Measurements from ENCODE around the gene RUBCNL. TPM values are rescaled to one million over a fixed set of nuclear protein-coding genes. Genes with fewer than 3 reads are reported as not detected.

The RUBCNL gene
- total RNA-seq, 1 experiment from 2014 or later = 1.9 TPM

DNA sequence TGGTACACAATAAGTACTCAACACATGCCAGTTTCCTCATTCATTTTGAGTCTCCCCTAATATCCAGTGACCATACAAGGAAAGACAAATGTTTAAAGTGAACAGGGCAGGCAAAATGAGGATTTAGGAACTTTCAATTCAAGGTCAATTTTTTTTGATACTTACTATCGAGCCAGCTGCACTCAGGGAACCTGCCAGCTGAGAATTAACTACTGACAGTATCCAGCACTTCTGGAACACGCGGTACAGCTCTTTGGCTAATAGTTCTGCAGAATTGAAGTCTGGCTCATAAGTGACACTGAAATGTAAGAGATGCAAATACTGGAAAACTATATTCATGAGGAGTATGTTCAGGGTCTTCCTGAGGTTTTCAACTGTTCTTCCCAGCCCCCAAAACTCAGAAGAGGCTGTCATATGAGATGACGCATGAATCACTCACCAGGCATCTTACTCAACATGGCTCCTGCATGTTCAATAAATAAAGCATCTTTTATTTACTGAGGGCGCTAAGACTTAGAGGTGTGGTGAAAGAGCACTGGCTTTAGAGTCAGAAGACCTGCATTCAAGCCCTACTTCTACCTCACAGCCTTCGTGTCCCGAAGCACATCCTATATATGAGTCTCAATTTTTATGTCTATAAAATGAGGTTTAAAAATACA lies 25.6 kb downstream of the RUBCNL start:
- Mint-ChIP-seq H3K9me3 (no peaks in the 10 kb centered on the region), H3K4me1 (peaks cover 5% of the 10 kb centered on the region; the same call in 1 of the 2 replicates), H3K4me3 (no peak overlapping the region), H3K27me3 (ENCODE audit: low read depth) (no peaks in the 10 kb centered on the region), H3K36me3 (no peaks in the 10 kb centered on the region), H3K27ac (no peak overlapping the region)
- TF ChIP-seq, protein P1, sequence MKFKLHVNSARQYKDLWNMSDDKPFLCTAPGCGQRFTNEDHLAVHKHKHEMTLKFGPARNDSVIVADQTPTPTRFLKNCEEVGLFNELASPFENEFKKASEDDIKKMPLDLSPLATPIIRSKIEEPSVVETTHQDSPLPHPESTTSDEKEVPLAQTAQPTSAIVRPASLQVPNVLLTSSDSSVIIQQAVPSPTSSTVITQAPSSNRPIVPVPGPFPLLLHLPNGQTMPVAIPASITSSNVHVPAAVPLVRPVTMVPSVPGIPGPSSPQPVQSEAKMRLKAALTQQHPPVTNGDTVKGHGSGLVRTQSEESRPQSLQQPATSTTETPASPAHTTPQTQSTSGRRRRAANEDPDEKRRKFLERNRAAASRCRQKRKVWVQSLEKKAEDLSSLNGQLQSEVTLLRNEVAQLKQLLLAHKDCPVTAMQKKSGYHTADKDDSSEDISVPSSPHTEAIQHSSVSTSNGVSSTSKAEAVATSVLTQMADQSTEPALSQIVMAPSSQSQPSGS (CRISPR knock-in tag; IDR thresholded peaks at IDR 0.05; ENCODE audit: borderline replicate concordance, low read depth) = no peak
- TF ChIP-seq MYBL2 (CRISPR knock-in tag; IDR thresholded peaks at IDR 0.05) (no peak), TEAD4 (CRISPR knock-in tag; IDR thresholded peaks at IDR 0.05) (no peak), RORB (CRISPR knock-in tag; IDR thresholded peaks at IDR 0.05) (no peak), JUN (CRISPR knock-in tag; IDR thresholded peaks at IDR 0.05) (no peak), SOX15 (CRISPR knock-in tag; IDR thresholded peaks at IDR 0.05) (no peak), SP1 (CRISPR knock-in tag; conservative IDR thresholded peaks at IDR 0.05) (no peak), ZNF423 (CRISPR knock-in tag; IDR thresholded peaks at IDR 0.05) (no peak), NR1H2 (CRISPR knock-in tag; IDR thresholded peaks at IDR 0.05) (no peak), ZNF219 (CRISPR knock-in tag; IDR thresholded peaks at IDR 0.05; ENCODE audit: borderline replicate concordance) (no peak), ZNF396 (CRISPR knock-in tag; IDR thresholded peaks at IDR 0.05; ENCODE audit: borderline replicate concordance) (no peak), TP53 (CRISPR knock-in tag; IDR thresholded peaks at IDR 0.05) (no peak), ZNF138 (CRISPR knock-in tag; conservative IDR thresholded peaks at IDR 0.05) (no peak), ELF4 (CRISPR knock-in tag; IDR thresholded peaks at IDR 0.05; ENCODE audit: low read depth) (no peak)
- TF ChIP-seq, protein P2, sequence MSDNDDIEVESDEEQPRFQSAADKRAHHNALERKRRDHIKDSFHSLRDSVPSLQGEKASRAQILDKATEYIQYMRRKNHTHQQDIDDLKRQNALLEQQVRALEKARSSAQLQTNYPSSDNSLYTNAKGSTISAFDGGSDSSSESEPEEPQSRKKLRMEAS (CRISPR knock-in tag; IDR thresholded peaks at IDR 0.05) = no peak
- TF ChIP-seq, protein P3, sequence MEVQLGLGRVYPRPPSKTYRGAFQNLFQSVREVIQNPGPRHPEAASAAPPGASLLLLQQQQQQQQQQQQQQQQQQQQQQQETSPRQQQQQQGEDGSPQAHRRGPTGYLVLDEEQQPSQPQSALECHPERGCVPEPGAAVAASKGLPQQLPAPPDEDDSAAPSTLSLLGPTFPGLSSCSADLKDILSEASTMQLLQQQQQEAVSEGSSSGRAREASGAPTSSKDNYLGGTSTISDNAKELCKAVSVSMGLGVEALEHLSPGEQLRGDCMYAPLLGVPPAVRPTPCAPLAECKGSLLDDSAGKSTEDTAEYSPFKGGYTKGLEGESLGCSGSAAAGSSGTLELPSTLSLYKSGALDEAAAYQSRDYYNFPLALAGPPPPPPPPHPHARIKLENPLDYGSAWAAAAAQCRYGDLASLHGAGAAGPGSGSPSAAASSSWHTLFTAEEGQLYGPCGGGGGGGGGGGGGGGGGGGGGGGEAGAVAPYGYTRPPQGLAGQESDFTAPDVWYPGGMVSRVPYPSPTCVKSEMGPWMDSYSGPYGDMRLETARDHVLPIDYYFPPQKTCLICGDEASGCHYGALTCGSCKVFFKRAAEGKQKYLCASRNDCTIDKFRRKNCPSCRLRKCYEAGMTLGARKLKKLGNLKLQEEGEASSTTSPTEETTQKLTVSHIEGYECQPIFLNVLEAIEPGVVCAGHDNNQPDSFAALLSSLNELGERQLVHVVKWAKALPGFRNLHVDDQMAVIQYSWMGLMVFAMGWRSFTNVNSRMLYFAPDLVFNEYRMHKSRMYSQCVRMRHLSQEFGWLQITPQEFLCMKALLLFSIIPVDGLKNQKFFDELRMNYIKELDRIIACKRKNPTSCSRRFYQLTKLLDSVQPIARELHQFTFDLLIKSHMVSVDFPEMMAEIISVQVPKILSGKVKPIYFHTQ (CRISPR knock-in tag; IDR thresholded peaks at IDR 0.05) = no peak
- TF ChIP-seq, protein P4, sequence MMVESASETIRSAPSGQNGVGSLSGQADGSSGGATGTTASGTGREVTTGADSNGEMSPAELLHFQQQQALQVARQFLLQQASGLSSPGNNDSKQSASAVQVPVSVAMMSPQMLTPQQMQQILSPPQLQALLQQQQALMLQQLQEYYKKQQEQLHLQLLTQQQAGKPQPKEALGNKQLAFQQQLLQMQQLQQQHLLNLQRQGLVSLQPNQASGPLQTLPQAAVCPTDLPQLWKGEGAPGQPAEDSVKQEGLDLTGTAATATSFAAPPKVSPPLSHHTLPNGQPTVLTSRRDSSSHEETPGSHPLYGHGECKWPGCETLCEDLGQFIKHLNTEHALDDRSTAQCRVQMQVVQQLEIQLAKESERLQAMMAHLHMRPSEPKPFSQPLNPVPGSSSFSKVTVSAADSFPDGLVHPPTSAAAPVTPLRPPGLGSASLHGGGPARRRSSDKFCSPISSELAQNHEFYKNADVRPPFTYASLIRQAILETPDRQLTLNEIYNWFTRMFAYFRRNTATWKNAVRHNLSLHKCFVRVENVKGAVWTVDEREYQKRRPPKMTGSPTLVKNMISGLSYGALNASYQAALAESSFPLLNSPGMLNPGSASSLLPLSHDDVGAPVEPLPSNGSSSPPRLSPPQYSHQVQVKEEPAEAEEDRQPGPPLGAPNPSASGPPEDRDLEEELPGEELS (CRISPR knock-in tag; IDR thresholded peaks at IDR 0.05) = no peak
- ChIA-PET CTCF (no interaction called here), POLR2A (interaction anchor here (0.5 kb wide), 1 partner anchor 226 kb away, joined by 4 read pairs; no protein-coding TSS in a partner anchor)
- DNase-seq (ENCODE audit: low spot score) (no peak), ATAC-seq (no peak)

DNA sequence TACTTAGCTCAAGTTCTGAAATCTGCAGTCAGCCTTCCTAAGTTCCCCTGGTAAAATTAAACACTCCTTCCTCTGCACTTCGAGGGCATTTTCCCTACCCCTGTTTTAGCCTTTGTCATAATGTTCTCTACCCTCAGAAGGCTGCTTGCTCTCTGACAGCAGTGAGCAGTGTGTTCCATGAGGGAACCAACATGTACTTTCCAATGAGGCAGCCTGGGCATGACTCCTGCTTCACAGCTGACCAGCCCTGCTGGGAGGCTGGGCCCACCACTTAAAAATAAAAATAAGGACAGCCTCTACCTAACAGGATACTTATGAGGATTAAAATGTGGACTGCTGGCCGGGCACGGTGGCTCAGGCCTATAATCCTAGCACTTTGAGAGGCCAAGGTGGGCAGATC lies 26.4 kb downstream of the RUBCNL start:
- no peak for DNase-seq (ENCODE audit: low spot score)
- H3K27me3 Mint-ChIP-seq (ENCODE audit: low read depth) = no peaks in the 10 kb centered on the region
- CTCF ChIA-PET = interaction anchor here (0.9 kb wide), 1 partner anchor 9 kb away, joined by 4 read pairs; no protein-coding TSS in a partner anchor
- POLR2A ChIA-PET = interaction anchor here (0.5 kb wide), 1 partner anchor 225 kb away, joined by 4 read pairs; no protein-coding TSS in a partner anchor
- ATAC-seq = no peak
- H3K36me3 Mint-ChIP-seq = no peaks in the 10 kb centered on the region
- peaks cover 5% of the 10 kb centered on the region; the same call in 1 of the 2 replicates for H3K4me1 Mint-ChIP-seq
- no peak overlapping the region for H3K27ac Mint-ChIP-seq
- no peak overlapping the region for H3K4me3 Mint-ChIP-seq
- H3K9me3 Mint-ChIP-seq = no peaks in the 10 kb centered on the region
- TF ChIP-seq GTF2I (CRISPR knock-in tag; conservative IDR thresholded peaks at IDR 0.05) = no peak
- TF ChIP-seq, protein P5, sequence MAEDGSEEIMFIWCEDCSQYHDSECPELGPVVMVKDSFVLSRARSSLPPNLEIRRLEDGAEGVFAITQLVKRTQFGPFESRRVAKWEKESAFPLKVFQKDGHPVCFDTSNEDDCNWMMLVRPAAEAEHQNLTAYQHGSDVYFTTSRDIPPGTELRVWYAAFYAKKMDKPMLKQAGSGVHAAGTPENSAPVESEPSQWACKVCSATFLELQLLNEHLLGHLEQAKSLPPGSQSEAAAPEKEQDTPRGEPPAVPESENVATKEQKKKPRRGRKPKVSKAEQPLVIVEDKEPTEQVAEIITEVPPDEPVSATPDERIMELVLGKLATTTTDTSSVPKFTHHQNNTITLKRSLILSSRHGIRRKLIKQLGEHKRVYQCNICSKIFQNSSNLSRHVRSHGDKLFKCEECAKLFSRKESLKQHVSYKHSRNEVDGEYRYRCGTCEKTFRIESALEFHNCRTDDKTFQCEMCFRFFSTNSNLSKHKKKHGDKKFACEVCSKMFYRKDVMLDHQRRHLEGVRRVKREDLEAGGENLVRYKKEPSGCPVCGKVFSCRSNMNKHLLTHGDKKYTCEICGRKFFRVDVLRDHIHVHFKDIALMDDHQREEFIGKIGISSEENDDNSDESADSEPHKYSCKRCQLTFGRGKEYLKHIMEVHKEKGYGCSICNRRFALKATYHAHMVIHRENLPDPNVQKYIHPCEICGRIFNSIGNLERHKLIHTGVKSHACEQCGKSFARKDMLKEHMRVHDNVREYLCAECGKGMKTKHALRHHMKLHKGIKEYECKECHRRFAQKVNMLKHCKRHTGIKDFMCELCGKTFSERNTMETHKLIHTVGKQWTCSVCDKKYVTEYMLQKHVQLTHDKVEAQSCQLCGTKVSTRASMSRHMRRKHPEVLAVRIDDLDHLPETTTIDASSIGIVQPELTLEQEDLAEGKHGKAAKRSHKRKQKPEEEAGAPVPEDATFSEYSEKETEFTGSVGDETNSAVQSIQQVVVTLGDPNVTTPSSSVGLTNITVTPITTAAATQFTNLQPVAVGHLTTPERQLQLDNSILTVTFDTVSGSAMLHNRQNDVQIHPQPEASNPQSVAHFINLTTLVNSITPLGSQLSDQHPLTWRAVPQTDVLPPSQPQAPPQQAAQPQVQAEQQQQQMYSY (CRISPR knock-in tag; IDR thresholded peaks at IDR 0.05) = no peak
- TF ChIP-seq HMGA2 (CRISPR knock-in tag; IDR thresholded peaks at IDR 0.05) = no peak
- TF ChIP-seq, protein P6, sequence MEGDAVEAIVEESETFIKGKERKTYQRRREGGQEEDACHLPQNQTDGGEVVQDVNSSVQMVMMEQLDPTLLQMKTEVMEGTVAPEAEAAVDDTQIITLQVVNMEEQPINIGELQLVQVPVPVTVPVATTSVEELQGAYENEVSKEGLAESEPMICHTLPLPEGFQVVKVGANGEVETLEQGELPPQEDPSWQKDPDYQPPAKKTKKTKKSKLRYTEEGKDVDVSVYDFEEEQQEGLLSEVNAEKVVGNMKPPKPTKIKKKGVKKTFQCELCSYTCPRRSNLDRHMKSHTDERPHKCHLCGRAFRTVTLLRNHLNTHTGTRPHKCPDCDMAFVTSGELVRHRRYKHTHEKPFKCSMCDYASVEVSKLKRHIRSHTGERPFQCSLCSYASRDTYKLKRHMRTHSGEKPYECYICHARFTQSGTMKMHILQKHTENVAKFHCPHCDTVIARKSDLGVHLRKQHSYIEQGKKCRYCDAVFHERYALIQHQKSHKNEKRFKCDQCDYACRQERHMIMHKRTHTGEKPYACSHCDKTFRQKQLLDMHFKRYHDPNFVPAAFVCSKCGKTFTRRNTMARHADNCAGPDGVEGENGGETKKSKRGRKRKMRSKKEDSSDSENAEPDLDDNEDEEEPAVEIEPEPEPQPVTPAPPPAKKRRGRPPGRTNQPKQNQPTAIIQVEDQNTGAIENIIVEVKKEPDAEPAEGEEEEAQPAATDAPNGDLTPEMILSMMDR (IDR thresholded peaks at IDR 0.05) = no peak

Data from WTC11 (cell line).